ENCODE measurements around the gene RNF113A. TPM values are rescaled to one million over a fixed set of nuclear protein-coding genes. Genes with fewer than 3 reads are reported as not detected.

The RNF113A gene
- total and polyA plus RNA-seq, 2 of the 8 experiments (the other 6 are each of a cell fraction or from before 2014, with no cell fraction given): 10.3 to 14.2 TPM

- peak within 1 kb of the TSS; percentile 87 for H3K18ac ChIP-seq (ENCODE audit: extremely low read depth, low read length)
- ChIA-PET POLR2A (ENCODE audit: partially characterized antibody) (interaction anchor here (0.7 to 3.2 kb wide), 13 partner anchors 10 to 352 kb away, joined by 3 to 29 read pairs (median 5); partner anchors contain the start of genes NDUFA1, RNF113A, RPL39 and UBE2A), CTCF (ENCODE audit: partially characterized antibody) (interaction anchor here (0.9 to 1.0 kb wide), 2 partner anchors 35 to 123 kb away, joined by 3 read pairs; no protein-coding TSS in a partner anchor)
- FAIRE-seq (peak; percentile 55), DNase-seq (ENCODE audit: low read depth in 1 of 2, low spot score in 2 of 2) (peak; percentile 85 to 93)
- no peak within 1 kb of the TSS for H3K56ac ChIP-seq (replicated peaks; ENCODE audit: insufficient read length, low read depth, low read length)
- no peak within 1 kb of the TSS for H2AK5ac ChIP-seq (ENCODE audit: low read depth, low read length)
- H2BK20ac ChIP-seq (ENCODE audit: low read length): no peak within 1 kb of the TSS
- peaks cover 0 to 16% of the 10 kb centered on the region in 2 experiments; a peak in 3 of 4 replicates for H3K79me2 ChIP-seq (ENCODE audit: control insufficient read depth in 1 of 2, insufficient read depth in 2 of 2, low read length in 2 of 2)
- H3K27me3 ChIP-seq (replicated peaks in 1 of 4; ENCODE audit: control insufficient read depth in 3 of 4, extremely low read depth in 1 of 4, insufficient read depth in 3 of 4, low read length in 3 of 4): no peaks in the 10 kb centered on the region
- no peaks in the 10 kb centered on the region for H3K4me1 ChIP-seq (replicated peaks in 1 of 4; ENCODE audit: control insufficient read depth in 3 of 4, insufficient read depth in 4 of 4, low read length in 3 of 4)
- H4K20me1 ChIP-seq (replicated peaks in 1 of 2; ENCODE audit: control insufficient read depth in 1 of 2, insufficient read depth in 2 of 2, low read length in 2 of 2): no peaks in the 10 kb centered on the region
- peak within 1 kb of the TSS; percentile 89; the same call in 1 of the 2 replicates for H4K8ac ChIP-seq (ENCODE audit: extremely low read depth, insufficient read depth, low read length)
- H2BK120ac ChIP-seq (replicated peaks; ENCODE audit: low read depth, low read length): no peak within 1 kb of the TSS
- peak within 1 kb of the TSS; percentile 77 to 99 (median 92) for H3K4me3 ChIP-seq (ENCODE audit: extremely low read depth in 1 of 4, insufficient read depth in 2 of 4, low read depth in 3 of 4, low read length in 4 of 4)
- H3K27ac ChIP-seq (ENCODE audit: low read depth, low read length): peak within 1 kb of the TSS; percentile 95
- H2BK12ac ChIP-seq (ENCODE audit: low read depth, low read length): no peak within 1 kb of the TSS
- peaks cover 0 to 26% (median 5%) of the 10 kb centered on the region in 4 experiments; a peak in 4 of 8 replicates for H3K36me3 ChIP-seq (ENCODE audit: control insufficient read depth in 2 of 4, insufficient read depth in 4 of 4, low read length in 3 of 4)
- no peak within 1 kb of the TSS for H3K23ac ChIP-seq (ENCODE audit: insufficient read length)
- no peak within 1 kb of the TSS for H3K4ac ChIP-seq (replicated peaks; ENCODE audit: insufficient read length, low read depth, low read length)
- H3K79me1 ChIP-seq (ENCODE audit: low read depth, low read length): no peaks in the 10 kb centered on the region
- H3K9me3 ChIP-seq (ENCODE audit: insufficient read depth in 2 of 2, low read depth in 1 of 2, low read length in 1 of 2): no peaks in the 10 kb centered on the region
- peak within 1 kb of the TSS; percentile 78 for H4K5ac ChIP-seq (ENCODE audit: insufficient read length, low read depth, low read length)
- 0 out of 2 replicates have a peak within 1 kb of the TSS, but pooled peaks have one; percentile 59 for H2AFZ ChIP-seq (ENCODE audit: low read length)
- H4K91ac ChIP-seq (replicated peaks; ENCODE audit: insufficient read length, low read length): no peak within 1 kb of the TSS
- H2BK5ac ChIP-seq (ENCODE audit: low read depth, low read length): peak within 1 kb of the TSS; percentile 88
- H3K14ac ChIP-seq (ENCODE audit: insufficient read length): no peak within 1 kb of the TSS
- peak within 1 kb of the TSS; percentile 63 to 98 (median 92) for H3K9ac ChIP-seq (replicated peaks in 1 of 4; ENCODE audit: extremely low read depth in 1 of 4, low read depth in 3 of 4, low read length in 3 of 4)
- 2 to 100% methylated on average over 1 to 22 of the region's 54 CpGs for WGBS, 2 experiments (ENCODE audit: extremely low coverage in 1 of 2, insufficient coverage in 1 of 2, insufficient read length in 1 of 2, insufficient replicate concordance in 2 of 2, low coverage in 1 of 2, low lambda C conversion rate in 2 of 2, missing lambda C conversion rate in 1 of 2)
- H3K4me2 ChIP-seq (ENCODE audit: insufficient read depth in 1 of 2, low read depth in 2 of 2, low read length in 2 of 2): peak within 1 kb of the TSS; percentile 69 to 76
- H3K23me2 ChIP-seq (ENCODE audit: low read depth, low read length): peaks cover 4% of the 10 kb centered on the region; the same call in 1 of the 2 replicates
- no peak within 1 kb of the TSS for H2BK15ac ChIP-seq (ENCODE audit: low read length)
- TF ChIP-seq SRF (IDR thresholded peaks at IDR 0.05; ENCODE audit: low read depth, low read length) (no peak), USF2 (IDR thresholded peaks at IDR 0.05; ENCODE audit: low read length) (no peak), TBP (IDR thresholded peaks at IDR 0.05; ENCODE audit: low read depth, low read length) (peak; percentile 68; the same call in 1 of the 2 replicates), SP4 (IDR thresholded peaks at IDR 0.05; ENCODE audit: low read length) (no peak), E2F6 (IDR thresholded peaks at IDR 0.05) (peak; percentile 86), SIX5 (IDR thresholded peaks at IDR 0.05; ENCODE audit: low read depth, low read length) (peak; percentile 28; the same call in 1 of the 2 replicates), CBX8 (IDR thresholded peaks at IDR 0.05; ENCODE audit: borderline replicate concordance, low read depth, low read length) (no peak)
These were observed 18.9 kb downstream of the RNF113A start, which contains the start of gene UPF3B for GRCh38 chrX:119852382-119853353. Gene UPF3B, minus strand, starts transcription at chrX:119852963. Its CDS starts 35 bp downstream, at chrX:119852928.

Measured in H1 (cell line).